Measurements from ENCODE around the gene RGS19. TPM values are rescaled to one million over a fixed set of nuclear protein-coding genes. Genes with fewer than 3 reads are reported as not detected.

Gene RGS19
- total and polyA plus RNA-seq, 2 of the 8 experiments (the other 6 are each of a cell fraction or from before 2014, with no cell fraction given) = 12.7 to 16.8 TPM

DNA sequence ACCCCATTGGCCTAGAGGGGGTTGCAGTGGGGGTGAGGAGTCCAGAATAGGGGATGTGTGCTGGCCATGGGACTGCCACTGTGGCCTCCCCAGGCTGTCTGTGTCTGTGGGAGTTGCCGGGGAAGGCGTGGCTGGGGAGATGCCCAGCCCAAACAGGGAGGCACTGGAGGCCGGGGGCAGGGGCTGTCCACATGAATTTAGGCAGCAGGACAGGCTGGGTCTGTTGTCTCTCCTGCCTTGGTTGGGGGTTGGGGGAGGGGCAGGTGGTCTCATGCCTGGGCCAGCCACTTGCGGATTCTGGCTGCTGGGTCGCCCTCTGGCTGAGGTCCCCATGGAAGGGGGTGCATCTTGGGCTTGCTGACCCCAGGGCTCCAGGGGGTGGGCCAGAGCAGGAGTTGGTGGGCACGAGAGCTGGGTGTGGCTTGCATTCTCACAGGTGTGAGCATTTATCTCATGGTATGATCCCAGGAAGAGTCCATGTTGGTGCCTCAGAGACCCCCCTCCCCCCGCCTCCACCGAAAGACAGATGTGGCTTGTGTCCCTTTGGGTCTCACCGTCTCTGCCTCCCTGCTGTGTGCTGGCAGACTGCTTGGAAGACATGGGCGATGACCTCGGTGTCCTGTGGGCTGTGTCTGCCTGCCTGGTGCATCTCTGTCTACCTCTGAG, 33.8 kb downstream of the RGS19 start:
- H3K14ac ChIP-seq (ENCODE audit: insufficient read length) = no peak overlapping the region
- no peak overlapping the region for H3K4me3 ChIP-seq (ENCODE audit: extremely low read depth in 1 of 4, insufficient read depth in 2 of 4, low read depth in 3 of 4, low read length in 4 of 4)
- H2AK5ac ChIP-seq (ENCODE audit: low read depth, low read length) = 0 out of 2 replicates have a peak overlapping the region, but pooled peaks have one; percentile 75
- FAIRE-seq = no peak
- H3K4ac ChIP-seq (replicated peaks; ENCODE audit: insufficient read length, low read depth, low read length) = no peak overlapping the region
- H2BK120ac ChIP-seq (replicated peaks; ENCODE audit: low read depth, low read length) = no peak overlapping the region
- peaks cover 4% of the 10 kb centered on the region; the same call in 1 of the 2 replicates for H3K23me2 ChIP-seq (ENCODE audit: low read depth, low read length)
- ChIA-PET CTCF (ENCODE audit: partially characterized antibody) (interaction anchor here (2.0 to 2.7 kb wide), 3 partner anchors 12 to 75 kb away, joined by 7 to 9 read pairs (median 9); partner anchors contain the start of gene PRPF6), POLR2A (ENCODE audit: partially characterized antibody) (interaction anchor here (1.3 to 2.3 kb wide), 2 partner anchors 12 to 46 kb away, joined by 3 to 8 read pairs; no protein-coding TSS in a partner anchor)
- H4K8ac ChIP-seq (ENCODE audit: extremely low read depth, insufficient read depth, low read length) = peak overlapping the region; percentile 51; the same call in 1 of the 2 replicates
- peaks cover 0 to 28% (median 9%) of the 10 kb centered on the region in 4 experiments; a peak in 6 of 7 replicates for H3K4me1 ChIP-seq (replicated peaks in 1 of 4; ENCODE audit: control insufficient read depth in 3 of 4, insufficient read depth in 4 of 4, low read length in 3 of 4)
- H2BK5ac ChIP-seq (ENCODE audit: low read depth, low read length) = peak overlapping the region; percentile 6; the same call in 1 of the 2 replicates
- peaks cover 0 to 10% (median 0%) of the 10 kb centered on the region in 4 experiments; a peak in 1 of 8 replicates for H3K36me3 ChIP-seq (ENCODE audit: control insufficient read depth in 2 of 4, insufficient read depth in 4 of 4, low read length in 3 of 4)
- peak overlapping the region; percentile 96; the same call in 1 of the 2 replicates for H2BK12ac ChIP-seq (ENCODE audit: low read depth, low read length)
- H4K91ac ChIP-seq (replicated peaks; ENCODE audit: insufficient read length, low read length) = peak overlapping the region; percentile 69
- no peak overlapping the region for H2AFZ ChIP-seq (ENCODE audit: low read length)
- H3K23ac ChIP-seq (ENCODE audit: insufficient read length) = no peak overlapping the region
- no peaks in the 10 kb centered on the region for H4K20me1 ChIP-seq (replicated peaks in 1 of 2; ENCODE audit: control insufficient read depth in 1 of 2, insufficient read depth in 2 of 2, low read length in 2 of 2)
- H3K9ac ChIP-seq (replicated peaks in 1 of 4; ENCODE audit: extremely low read depth in 1 of 4, low read depth in 3 of 4, low read length in 3 of 4) = no peak overlapping the region
- no peak for DNase-seq (ENCODE audit: low read depth in 1 of 2, low spot score in 2 of 2)
- H2BK20ac ChIP-seq (ENCODE audit: low read length) = peak overlapping the region; percentile 72; the same call in 1 of the 2 replicates
- 73% methylated on average over 11 of the region's 11 CpGs; no CpG with 5 or more reads in 1 of the 2 experiments for WGBS, 2 experiments (ENCODE audit: extremely low coverage in 1 of 2, insufficient coverage in 1 of 2, insufficient read length in 1 of 2, insufficient replicate concordance in 2 of 2, low coverage in 1 of 2, low lambda C conversion rate in 2 of 2, missing lambda C conversion rate in 1 of 2)
- H3K27me3 ChIP-seq (replicated peaks in 1 of 4; ENCODE audit: control insufficient read depth in 3 of 4, extremely low read depth in 1 of 4, insufficient read depth in 3 of 4, low read length in 3 of 4) = peaks cover 53 to 84% (median 79%) of the 10 kb centered on the region in 4 experiments
- H2BK15ac ChIP-seq (ENCODE audit: low read length) = no peak overlapping the region; the same call in 1 of the 2 replicates
- H3K79me1 ChIP-seq (ENCODE audit: low read depth, low read length) = no peaks in the 10 kb centered on the region
- no peak overlapping the region for H3K4me2 ChIP-seq (ENCODE audit: insufficient read depth in 1 of 2, low read depth in 2 of 2, low read length in 2 of 2)
- no peak overlapping the region for H4K5ac ChIP-seq (ENCODE audit: insufficient read length, low read depth, low read length)
- H3K18ac ChIP-seq (ENCODE audit: extremely low read depth, low read length) = peak overlapping the region; percentile 38; the same call in 1 of the 2 replicates
- no peaks in the 10 kb centered on the region for H3K79me2 ChIP-seq (ENCODE audit: control insufficient read depth in 1 of 2, insufficient read depth in 2 of 2, low read length in 2 of 2)
- H3K27ac ChIP-seq (ENCODE audit: low read depth, low read length) = no peak overlapping the region
- no peak overlapping the region for H3K56ac ChIP-seq (replicated peaks; ENCODE audit: insufficient read length, low read depth, low read length)
- no peaks in the 10 kb centered on the region for H3K9me3 ChIP-seq (ENCODE audit: insufficient read depth in 2 of 2, low read depth in 1 of 2, low read length in 1 of 2)
